ENCODE results near the gene PTPN4.

- no peak for TF ChIP-seq CTCF (IDR thresholded peaks at IDR 0.05; ENCODE audit: low read length)
- no peak for TF ChIP-seq EZH2 (optimal IDR thresholded peaks at IDR 0.05; ENCODE audit: low read depth, low read length)
- no peak for TF ChIP-seq EZH2phosphoT487 (IDR thresholded peaks at IDR 0.05; ENCODE audit: low read length)
Observed at GRCh38 chr2:119852214-119852613, 92.5 kb downstream of the PTPN4 start.

Data from MM.1S (cell line).